ENCODE results near the gene NDUFS3. TPM values are rescaled to one million over a fixed set of nuclear protein-coding genes. Genes with fewer than 3 reads are reported as not detected.

Gene NDUFS3
- total and polyA plus RNA-seq, 10 of the 15 experiments (the other 5 are each of a cell fraction or from before 2014, with no cell fraction given): 22.3 to 217 (median 125) TPM

DNA sequence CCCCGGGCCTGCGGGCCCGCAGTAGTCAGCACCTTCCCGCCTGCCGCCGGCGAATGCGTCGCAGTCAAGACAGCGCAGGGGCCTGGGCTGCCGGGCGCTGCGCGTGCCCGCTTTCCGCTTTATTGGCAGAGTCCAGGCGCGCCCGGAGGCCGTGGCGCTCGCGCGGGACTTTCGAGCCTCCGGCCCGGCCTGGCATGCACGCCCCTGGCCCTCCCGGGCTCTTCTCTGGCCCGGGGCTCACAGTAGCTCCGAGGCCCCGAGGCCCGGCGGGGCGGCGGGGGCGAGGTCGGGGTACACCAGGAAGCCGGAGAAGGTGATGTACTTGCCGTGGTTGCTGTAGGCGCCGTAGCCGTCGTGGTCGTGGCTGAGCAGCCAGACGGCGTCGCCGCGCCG is 10.7 kb downstream of the NDUFS3 start:
- no peak overlapping the region for H3K4me2 ChIP-seq (ENCODE audit: control insufficient read depth, insufficient read depth)
- peaks cover 0 to under 1% of the 10 kb centered on the region in 2 experiments; a peak in 1 of 4 replicates for H3K36me3 ChIP-seq (ENCODE audit: control insufficient read depth in 2 of 2, insufficient read depth in 2 of 2, low read length in 1 of 2)
- in situ Hi-C loops (cut with MboI) (no loop called here), intact Hi-C loops (cut with micrococcal nuclease; ENCODE audit: unreplicated experiment) (no loop called here)
- SMC1A ChIA-PET (ENCODE audit: uncharacterized antibody, unreplicated experiment): no interaction called here
- RAD21 ChIA-PET (ENCODE audit: unreplicated experiment): no interaction called here
- FAIRE-seq (no peak), ATAC-seq (no peak), DNase-seq (ENCODE audit: low read depth, low spot score) (no peak)
- WGBS (ENCODE audit: insufficient coverage, insufficient replicate concordance, low lambda C conversion rate, missing lambda C conversion rate): 96% methylated on average over 50 of the region's 51 CpGs
- H4K20me1 ChIP-seq (ENCODE audit: control insufficient read depth, insufficient read depth): no peaks in the 10 kb centered on the region
- no peak overlapping the region for H3K9ac ChIP-seq (ENCODE audit: control insufficient read depth, insufficient read depth, low read length)
- no TSS peak for BruUV-seq (replicated peaks)
- CTCF ChIA-PET: no interaction called here
- no peak overlapping the region for H3K4me3 ChIP-seq
- H2AFZ ChIP-seq (ENCODE audit: control insufficient read depth, low read depth, low read length): no peak overlapping the region
- H3K79me2 ChIP-seq (ENCODE audit: control insufficient read depth, insufficient read depth, low read length): no peaks in the 10 kb centered on the region
- no peak overlapping the region for H3K27ac ChIP-seq (ENCODE audit: control insufficient read depth, insufficient read depth)
- H3K27me3 ChIP-seq (replicated peaks in 1 of 2; ENCODE audit: control insufficient read depth in 2 of 2, insufficient read depth in 2 of 2, low read length in 1 of 2): peaks cover 3 to 23% of the 10 kb centered on the region in 2 experiments
- peaks cover 7% of the 10 kb centered on the region for H3K4me1 ChIP-seq (ENCODE audit: control insufficient read depth, insufficient read depth, low read length)
- no peaks in the 10 kb centered on the region for H3K9me3 ChIP-seq (replicated peaks; ENCODE audit: control insufficient read depth, insufficient read depth, low read length)
- POLR2A ChIA-PET: no interaction called here
- TF ChIP-seq MLLT1 (IDR thresholded peaks at IDR 0.05) (no peak), SIX5 (IDR thresholded peaks at IDR 0.05; ENCODE audit: low read depth, low read length, severe bottlenecking) (no peak), NFYB (IDR thresholded peaks at IDR 0.05; ENCODE audit: insufficient read depth, low read depth, low read length) (no peak), SMAD1 (IDR thresholded peaks at IDR 0.05; ENCODE audit: low read depth, partially characterized antibody) (no peak), TAF1 (IDR thresholded peaks at IDR 0.05; ENCODE audit: borderline replicate concordance, low read depth, low read length) (no peak), ZNF24 (IDR thresholded peaks at IDR 0.05) (no peak), MTA3 (IDR thresholded peaks at IDR 0.05; ENCODE audit: borderline replicate concordance, low read length) (no peak), PBX3 (IDR thresholded peaks at IDR 0.05; ENCODE audit: insufficient replicate concordance, low read depth, low read length) (no peak), BHLHE40 (IDR thresholded peaks at IDR 0.05; ENCODE audit: borderline replicate concordance in 1 of 2, low read depth in 2 of 2, low read length in 1 of 2) (no peak), CBFB (IDR thresholded peaks at IDR 0.05; ENCODE audit: low read depth) (no peak)
- TF ChIP-seq, protein P1, sequence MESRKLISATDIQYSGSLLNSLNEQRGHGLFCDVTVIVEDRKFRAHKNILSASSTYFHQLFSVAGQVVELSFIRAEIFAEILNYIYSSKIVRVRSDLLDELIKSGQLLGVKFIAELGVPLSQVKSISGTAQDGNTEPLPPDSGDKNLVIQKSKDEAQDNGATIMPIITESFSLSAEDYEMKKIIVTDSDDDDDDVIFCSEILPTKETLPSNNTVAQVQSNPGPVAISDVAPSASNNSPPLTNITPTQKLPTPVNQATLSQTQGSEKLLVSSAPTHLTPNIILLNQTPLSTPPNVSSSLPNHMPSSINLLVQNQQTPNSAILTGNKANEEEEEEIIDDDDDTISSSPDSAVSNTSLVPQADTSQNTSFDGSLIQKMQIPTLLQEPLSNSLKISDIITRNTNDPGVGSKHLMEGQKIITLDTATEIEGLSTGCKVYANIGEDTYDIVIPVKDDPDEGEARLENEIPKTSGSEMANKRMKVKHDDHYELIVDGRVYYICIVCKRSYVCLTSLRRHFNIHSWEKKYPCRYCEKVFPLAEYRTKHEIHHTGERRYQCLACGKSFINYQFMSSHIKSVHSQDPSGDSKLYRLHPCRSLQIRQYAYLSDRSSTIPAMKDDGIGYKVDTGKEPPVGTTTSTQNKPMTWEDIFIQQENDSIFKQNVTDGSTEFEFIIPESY (IDR thresholded peaks at IDR 0.05): no peak
- TF ChIP-seq, protein P2, sequence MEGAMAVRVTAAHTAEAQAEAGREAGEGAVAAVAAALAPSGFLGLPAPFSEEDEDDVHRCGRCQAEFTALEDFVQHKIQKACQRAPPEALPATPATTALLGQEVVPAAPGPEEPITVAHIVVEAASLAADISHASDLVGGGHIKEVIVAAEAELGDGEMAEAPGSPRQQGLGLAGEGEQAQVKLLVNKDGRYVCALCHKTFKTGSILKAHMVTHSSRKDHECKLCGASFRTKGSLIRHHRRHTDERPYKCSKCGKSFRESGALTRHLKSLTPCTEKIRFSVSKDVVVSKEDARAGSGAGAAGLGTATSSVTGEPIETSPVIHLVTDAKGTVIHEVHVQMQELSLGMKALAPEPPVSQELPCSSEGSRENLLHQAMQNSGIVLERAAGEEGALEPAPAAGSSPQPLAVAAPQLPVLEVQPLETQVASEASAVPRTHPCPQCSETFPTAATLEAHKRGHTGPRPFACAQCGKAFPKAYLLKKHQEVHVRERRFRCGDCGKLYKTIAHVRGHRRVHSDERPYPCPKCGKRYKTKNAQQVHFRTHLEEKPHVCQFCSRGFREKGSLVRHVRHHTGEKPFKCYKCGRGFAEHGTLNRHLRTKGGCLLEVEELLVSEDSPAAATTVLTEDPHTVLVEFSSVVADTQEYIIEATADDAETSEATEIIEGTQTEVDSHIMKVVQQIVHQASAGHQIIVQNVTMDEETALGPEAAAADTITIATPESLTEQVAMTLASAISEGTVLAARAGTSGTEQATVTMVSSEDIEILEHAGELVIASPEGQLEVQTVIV (IDR thresholded peaks at IDR 0.05; ENCODE audit: borderline replicate concordance, partially characterized antibody): no peak
- TF ChIP-seq, protein P3, sequence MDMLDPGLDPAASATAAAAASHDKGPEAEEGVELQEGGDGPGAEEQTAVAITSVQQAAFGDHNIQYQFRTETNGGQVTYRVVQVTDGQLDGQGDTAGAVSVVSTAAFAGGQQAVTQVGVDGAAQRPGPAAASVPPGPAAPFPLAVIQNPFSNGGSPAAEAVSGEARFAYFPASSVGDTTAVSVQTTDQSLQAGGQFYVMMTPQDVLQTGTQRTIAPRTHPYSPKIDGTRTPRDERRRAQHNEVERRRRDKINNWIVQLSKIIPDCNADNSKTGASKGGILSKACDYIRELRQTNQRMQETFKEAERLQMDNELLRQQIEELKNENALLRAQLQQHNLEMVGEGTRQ (IDR thresholded peaks at IDR 0.05; ENCODE audit: borderline replicate concordance, low read depth, low read length): no peak
